Esophagus muscularis mucosa (tissue), 3 donors: ENCODE results near the gene SCAMP3.

Experiments used
- POLR2A ChIP-seq: fragments of 450-650 bp; IDR thresholded peaks from one replicate; pipeline ENCODE4 v1.6.1; 2017; ENCODE audit warnings: antibody characterized with exemption, moderate library complexity, mild to moderate bottlenecking, low read depth
- TF ChIP-seq, protein P1 (sequence below), 3 experiments: fragments of 200-600 bp in 2 of 3; fragments of 450-650 bp in 1 of 3; sonication (generic) in 2 of 3; IDR thresholded peaks; one replicate each; pipeline ENCODE4 v1.5.1; 2017 to 2019; ENCODE audit warnings: antibody characterized with exemption in 3 of 3, mild to moderate bottlenecking in 2 of 3, moderate library complexity in 1 of 3

DNA sequence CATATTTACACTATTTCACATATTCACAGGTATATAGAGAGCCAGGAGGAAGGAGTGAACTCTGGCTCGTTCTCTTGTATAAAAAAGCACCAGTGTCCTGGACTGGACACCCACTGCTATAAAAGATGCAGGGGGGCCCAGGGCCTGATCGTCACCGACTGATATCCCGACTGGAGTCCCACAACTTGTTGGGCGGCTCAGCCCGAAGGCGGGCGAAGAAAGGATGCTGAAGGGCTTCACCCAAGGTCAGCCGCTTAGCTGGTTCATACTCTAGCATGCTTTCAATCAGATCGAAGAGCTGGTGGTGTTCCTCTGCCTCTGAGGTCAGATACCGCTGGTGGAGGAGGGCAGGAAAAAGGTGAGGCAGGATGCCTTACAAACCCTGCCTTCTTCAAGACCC is 907 bp upstream of the SCAMP3 start:
- TF ChIP-seq, protein P1, sequence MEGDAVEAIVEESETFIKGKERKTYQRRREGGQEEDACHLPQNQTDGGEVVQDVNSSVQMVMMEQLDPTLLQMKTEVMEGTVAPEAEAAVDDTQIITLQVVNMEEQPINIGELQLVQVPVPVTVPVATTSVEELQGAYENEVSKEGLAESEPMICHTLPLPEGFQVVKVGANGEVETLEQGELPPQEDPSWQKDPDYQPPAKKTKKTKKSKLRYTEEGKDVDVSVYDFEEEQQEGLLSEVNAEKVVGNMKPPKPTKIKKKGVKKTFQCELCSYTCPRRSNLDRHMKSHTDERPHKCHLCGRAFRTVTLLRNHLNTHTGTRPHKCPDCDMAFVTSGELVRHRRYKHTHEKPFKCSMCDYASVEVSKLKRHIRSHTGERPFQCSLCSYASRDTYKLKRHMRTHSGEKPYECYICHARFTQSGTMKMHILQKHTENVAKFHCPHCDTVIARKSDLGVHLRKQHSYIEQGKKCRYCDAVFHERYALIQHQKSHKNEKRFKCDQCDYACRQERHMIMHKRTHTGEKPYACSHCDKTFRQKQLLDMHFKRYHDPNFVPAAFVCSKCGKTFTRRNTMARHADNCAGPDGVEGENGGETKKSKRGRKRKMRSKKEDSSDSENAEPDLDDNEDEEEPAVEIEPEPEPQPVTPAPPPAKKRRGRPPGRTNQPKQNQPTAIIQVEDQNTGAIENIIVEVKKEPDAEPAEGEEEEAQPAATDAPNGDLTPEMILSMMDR (IDR thresholded peaks at IDR 0.05), result no peak
- no peak for TF ChIP-seq POLR2A
